ENCODE results near the gene LHX2.

LHX2 gene

DNA sequence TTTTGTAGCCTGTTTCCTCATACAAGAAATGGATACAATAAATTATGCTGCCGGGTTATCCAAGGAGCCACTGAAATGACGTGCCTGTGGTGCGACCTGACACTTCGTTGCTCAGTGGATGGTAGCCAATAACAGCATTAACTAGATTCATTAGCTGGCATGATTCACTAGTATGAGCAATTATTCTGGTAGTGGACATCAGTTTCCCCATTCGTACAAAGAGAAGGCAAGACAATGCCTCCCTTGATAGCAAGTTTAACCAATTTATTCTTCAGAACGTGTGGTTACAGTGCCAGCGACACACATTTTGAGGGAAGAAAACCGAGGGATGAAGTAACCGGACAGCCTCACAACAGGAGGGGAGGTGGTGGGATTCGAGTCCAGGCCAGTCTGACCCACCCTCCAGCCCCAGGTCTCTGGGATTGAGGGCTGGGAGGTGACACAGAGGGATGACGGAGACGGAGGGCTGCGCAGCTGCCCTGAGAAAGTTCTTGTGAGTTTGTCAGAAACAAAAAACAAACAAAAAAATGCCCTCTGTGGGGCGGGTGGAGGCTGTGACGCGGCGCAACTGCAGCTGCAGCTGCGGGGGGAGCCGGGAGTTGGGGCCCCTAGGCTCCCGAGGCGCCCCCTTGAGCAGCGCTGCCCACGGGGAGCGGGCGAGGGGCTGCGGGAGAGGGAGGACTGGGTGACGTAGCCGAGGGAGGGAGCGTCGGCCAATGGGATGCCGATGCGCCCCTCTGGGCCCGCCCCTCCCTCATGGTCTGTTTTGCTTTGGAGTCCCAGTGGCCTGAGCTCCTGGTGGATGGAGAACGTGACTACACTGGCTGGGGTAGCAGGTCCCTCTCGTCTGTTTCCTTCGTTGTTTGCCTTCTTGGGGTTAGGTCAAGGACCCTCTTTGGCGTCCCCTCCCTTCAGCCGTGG, 10.9 kb downstream of the LHX2 start:
- TF ChIP-seq FOXM1 (IDR thresholded peaks at IDR 0.05; ENCODE audit: borderline replicate concordance, low read depth) (no peak), YY1 (IDR thresholded peaks at IDR 0.05; ENCODE audit: low read depth) (no peak), ZBTB7A (IDR thresholded peaks at IDR 0.05; ENCODE audit: low read depth) (no peak), TAF1 (IDR thresholded peaks at IDR 0.05; ENCODE audit: low read depth) (no peak), CREB1 (IDR thresholded peaks at IDR 0.05; ENCODE audit: low read depth) (no peak), EP300 (IDR thresholded peaks at IDR 0.05; ENCODE audit: borderline replicate concordance) (no peak), RAD21 (IDR thresholded peaks at IDR 0.05; ENCODE audit: low read depth) (no peak), USF1 (IDR thresholded peaks at IDR 0.05) (no peak), EGR1 (IDR thresholded peaks at IDR 0.05) (no peak), CEBPB (IDR thresholded peaks at IDR 0.05) (no peak), NFIC (IDR thresholded peaks at IDR 0.05) (no peak), TEAD4 (IDR thresholded peaks at IDR 0.05) (no peak), MAX (IDR thresholded peaks at IDR 0.05) (no peak)
- TF ChIP-seq, protein P1, sequence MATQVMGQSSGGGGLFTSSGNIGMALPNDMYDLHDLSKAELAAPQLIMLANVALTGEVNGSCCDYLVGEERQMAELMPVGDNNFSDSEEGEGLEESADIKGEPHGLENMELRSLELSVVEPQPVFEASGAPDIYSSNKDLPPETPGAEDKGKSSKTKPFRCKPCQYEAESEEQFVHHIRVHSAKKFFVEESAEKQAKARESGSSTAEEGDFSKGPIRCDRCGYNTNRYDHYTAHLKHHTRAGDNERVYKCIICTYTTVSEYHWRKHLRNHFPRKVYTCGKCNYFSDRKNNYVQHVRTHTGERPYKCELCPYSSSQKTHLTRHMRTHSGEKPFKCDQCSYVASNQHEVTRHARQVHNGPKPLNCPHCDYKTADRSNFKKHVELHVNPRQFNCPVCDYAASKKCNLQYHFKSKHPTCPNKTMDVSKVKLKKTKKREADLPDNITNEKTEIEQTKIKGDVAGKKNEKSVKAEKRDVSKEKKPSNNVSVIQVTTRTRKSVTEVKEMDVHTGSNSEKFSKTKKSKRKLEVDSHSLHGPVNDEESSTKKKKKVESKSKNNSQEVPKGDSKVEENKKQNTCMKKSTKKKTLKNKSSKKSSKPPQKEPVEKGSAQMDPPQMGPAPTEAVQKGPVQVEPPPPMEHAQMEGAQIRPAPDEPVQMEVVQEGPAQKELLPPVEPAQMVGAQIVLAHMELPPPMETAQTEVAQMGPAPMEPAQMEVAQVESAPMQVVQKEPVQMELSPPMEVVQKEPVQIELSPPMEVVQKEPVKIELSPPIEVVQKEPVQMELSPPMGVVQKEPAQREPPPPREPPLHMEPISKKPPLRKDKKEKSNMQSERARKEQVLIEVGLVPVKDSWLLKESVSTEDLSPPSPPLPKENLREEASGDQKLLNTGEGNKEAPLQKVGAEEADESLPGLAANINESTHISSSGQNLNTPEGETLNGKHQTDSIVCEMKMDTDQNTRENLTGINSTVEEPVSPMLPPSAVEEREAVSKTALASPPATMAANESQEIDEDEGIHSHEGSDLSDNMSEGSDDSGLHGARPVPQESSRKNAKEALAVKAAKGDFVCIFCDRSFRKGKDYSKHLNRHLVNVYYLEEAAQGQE (IDR thresholded peaks at IDR 0.05; ENCODE audit: low read depth): no peak

GRCh38 chr9:124024107-124024506, 12.5 kb downstream of the LHX2 start:
- TF ChIP-seq EP300 (IDR thresholded peaks at IDR 0.05; ENCODE audit: borderline replicate concordance) (no peak), TEAD4 (IDR thresholded peaks at IDR 0.05) (no peak), EGR1 (IDR thresholded peaks at IDR 0.05) (no peak), TAF1 (IDR thresholded peaks at IDR 0.05; ENCODE audit: low read depth) (no peak), MAX (IDR thresholded peaks at IDR 0.05) (no peak), ZBTB7A (IDR thresholded peaks at IDR 0.05; ENCODE audit: low read depth) (no peak), USF1 (IDR thresholded peaks at IDR 0.05) (no peak), TCF12 (IDR thresholded peaks at IDR 0.05; ENCODE audit: low read depth) (no peak), RAD21 (IDR thresholded peaks at IDR 0.05; ENCODE audit: low read depth) (no peak), YY1 (IDR thresholded peaks at IDR 0.05; ENCODE audit: low read depth) (no peak), CREB1 (IDR thresholded peaks at IDR 0.05; ENCODE audit: low read depth) (no peak), FOXM1 (IDR thresholded peaks at IDR 0.05; ENCODE audit: borderline replicate concordance, low read depth) (no peak), CEBPB (IDR thresholded peaks at IDR 0.05) (no peak)
- TF ChIP-seq, protein P1 (IDR thresholded peaks at IDR 0.05; ENCODE audit: low read depth): no peak

- TF ChIP-seq MAX (IDR thresholded peaks at IDR 0.05): no peak
- no peak for TF ChIP-seq TAF1 (IDR thresholded peaks at IDR 0.05; ENCODE audit: low read depth)
- TF ChIP-seq CEBPB (IDR thresholded peaks at IDR 0.05): no peak
- no peak for TF ChIP-seq TEAD4 (IDR thresholded peaks at IDR 0.05)
- no peak for TF ChIP-seq EGR1 (IDR thresholded peaks at IDR 0.05)
- TF ChIP-seq FOXM1 (IDR thresholded peaks at IDR 0.05; ENCODE audit: borderline replicate concordance, low read depth): no peak
- no peak for TF ChIP-seq RAD21 (IDR thresholded peaks at IDR 0.05; ENCODE audit: low read depth)
These were observed 18.0 kb downstream of the LHX2 start for GRCh38 chr9:124029617-124030016.

DNA sequence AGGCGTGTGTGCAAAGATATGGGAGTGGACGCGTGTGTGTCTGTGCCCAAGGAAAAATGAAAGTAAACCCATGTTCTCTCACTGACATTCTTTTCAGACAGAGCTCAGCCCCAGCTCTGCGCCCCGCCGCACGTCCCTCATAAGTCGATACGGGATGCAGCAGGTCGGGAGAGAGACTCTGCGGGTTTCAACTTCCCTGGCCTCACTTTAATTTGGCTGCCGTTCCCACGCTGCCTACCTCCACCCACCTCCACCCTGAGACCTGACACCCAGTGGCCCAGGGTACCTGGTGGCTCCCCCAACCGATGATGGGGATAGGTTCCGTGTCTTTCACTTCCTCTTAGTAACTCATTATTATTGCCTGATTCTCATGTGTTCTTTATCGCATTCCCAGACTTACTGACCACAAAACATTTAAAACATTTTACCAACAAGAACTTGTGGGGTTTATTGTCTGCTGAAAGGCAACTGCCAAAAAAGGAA, 19.4 kb downstream of the LHX2 start:
- no peak for TF ChIP-seq NFIC (IDR thresholded peaks at IDR 0.05)
- TF ChIP-seq CEBPB (IDR thresholded peaks at IDR 0.05): no peak
- TF ChIP-seq CREB1 (IDR thresholded peaks at IDR 0.05; ENCODE audit: low read depth): no peak
- TF ChIP-seq, protein P1 (IDR thresholded peaks at IDR 0.05; ENCODE audit: low read depth): no peak
- no peak for TF ChIP-seq YY1 (IDR thresholded peaks at IDR 0.05; ENCODE audit: low read depth)
- no peak for TF ChIP-seq TEAD4 (IDR thresholded peaks at IDR 0.05)
- TF ChIP-seq EP300 (IDR thresholded peaks at IDR 0.05; ENCODE audit: borderline replicate concordance): no peak
- TF ChIP-seq TAF1 (IDR thresholded peaks at IDR 0.05; ENCODE audit: low read depth): no peak
- no peak for TF ChIP-seq EGR1 (IDR thresholded peaks at IDR 0.05)
- no peak for TF ChIP-seq RAD21 (IDR thresholded peaks at IDR 0.05; ENCODE audit: low read depth)
- TF ChIP-seq TCF12 (IDR thresholded peaks at IDR 0.05; ENCODE audit: low read depth): no peak
- no peak for TF ChIP-seq MAX (IDR thresholded peaks at IDR 0.05)
- TF ChIP-seq FOXM1 (IDR thresholded peaks at IDR 0.05; ENCODE audit: borderline replicate concordance, low read depth): no peak
- no peak for TF ChIP-seq USF1 (IDR thresholded peaks at IDR 0.05)
- TF ChIP-seq ZBTB7A (IDR thresholded peaks at IDR 0.05; ENCODE audit: low read depth): no peak
